GM21825 (cell line): Measurements from ENCODE around the gene RGS6.
"Not testable (repeated sequence)": the region's sequence is repeated elsewhere in the genome, so short reads cannot be mapped to it uniquely, and the experiment has no call there.

ENCODE experiments used
- ATAC-seq: cut with Tn5 transposase; IDR thresholded peaks from one replicate; pipeline ENCODE4 v1.9.1; 2021; ENCODE audit warnings: mild to moderate bottlenecking, moderate library complexity; ENCODE audit not compliant: unreplicated experiment

The RGS6 gene

GRCh38 chr14:71932229-71932981 lies at the start of gene RGS6:
RGS6 (plus strand) TSS chr14:71932429.
- ATAC-seq = no peak

GRCh38 chr14:71883094-71883493 lies 49.1 kb upstream of the RGS6 start:
- ATAC-seq = no peak

- ATAC-seq = no peak
Observed at GRCh38 chr14:71885301-71885700, 46.9 kb upstream of the RGS6 start.

GRCh38 chr14:71887802-71888201 lies 44.4 kb upstream of the RGS6 start:
- ATAC-seq = not testable (repeated sequence)

GRCh38 chr14:71890541-71890940 lies 41.7 kb upstream of the RGS6 start:
- no peak for ATAC-seq

GRCh38 chr14:71891185-71891584 lies 41.0 kb upstream of the RGS6 start:
- no peak for ATAC-seq

GRCh38 chr14:71891970-71892369 lies 40.3 kb upstream of the RGS6 start:
- ATAC-seq = no peak

GRCh38 chr14:71905031-71905430 lies 27.2 kb upstream of the RGS6 start:
- ATAC-seq = no peak

GRCh38 chr14:71905860-71906259 lies 26.4 kb upstream of the RGS6 start:
- no peak for ATAC-seq

GRCh38 chr14:71907793-71908515 lies 24.3 kb upstream of the RGS6 start:
- ATAC-seq = no peak

GRCh38 chr14:71911669-71912068 lies 20.6 kb upstream of the RGS6 start:
- ATAC-seq = no peak

- no peak for ATAC-seq
Observed at GRCh38 chr14:71913342-71913741, 18.9 kb upstream of the RGS6 start.

- no peak for ATAC-seq
Observed at GRCh38 chr14:71918955-71919354, 13.3 kb upstream of the RGS6 start.

- no peak for ATAC-seq
Observed at GRCh38 chr14:71923513-71923912, 8.7 kb upstream of the RGS6 start.

- no peak for ATAC-seq
Observed at GRCh38 chr14:71931492-71932228, 569 bp upstream of the RGS6 start.

- no peak for ATAC-seq
Observed at GRCh38 chr14:71933001-71933587, 865 bp downstream of the RGS6 start.

- ATAC-seq = not testable (repeated sequence)
Observed at GRCh38 chr14:71938273-71938672, 6.0 kb downstream of the RGS6 start.

GRCh38 chr14:71939344-71939743 lies 7.1 kb downstream of the RGS6 start:
- ATAC-seq = not testable (repeated sequence)

- ATAC-seq = not testable (repeated sequence)
Observed at GRCh38 chr14:71940500-71940899, 8.3 kb downstream of the RGS6 start.

GRCh38 chr14:71941616-71942015 lies 9.4 kb downstream of the RGS6 start:
- ATAC-seq = not testable (repeated sequence)
